Prostate gland (tissue), 2 donors: ENCODE data around the gene MUC2.

Experiments
- POLR2A ChIP-seq: fragments of 450-650 bp; IDR thresholded peaks from one replicate; pipeline ENCODE4 v1.6.1; 2016; ENCODE audit warnings: antibody characterized with exemption, mild to moderate bottlenecking
- POLR2AphosphoS5 ChIP-seq: sonication (generic); formaldehyde crosslinking; IDR thresholded peaks from one replicate; pipeline ENCODE4 v1.6.1; 2017; ENCODE audit warnings: antibody characterized with exemption
- TF ChIP-seq, protein P1 (sequence below), 4 experiments: fragments of 200-600 bp in 2 of 4; fragments of 450-650 bp in 2 of 4; sonication (generic) in 2 of 4; IDR thresholded peaks; 1 replicate in 3 of 4; 2 replicates in 1 of 4; pipeline ENCODE4 v1.5.1; 2016 to 2019; ENCODE audit warnings: antibody characterized with exemption in 4 of 4, mild to moderate bottlenecking in 2 of 4, moderate library complexity in 2 of 4

DNA sequence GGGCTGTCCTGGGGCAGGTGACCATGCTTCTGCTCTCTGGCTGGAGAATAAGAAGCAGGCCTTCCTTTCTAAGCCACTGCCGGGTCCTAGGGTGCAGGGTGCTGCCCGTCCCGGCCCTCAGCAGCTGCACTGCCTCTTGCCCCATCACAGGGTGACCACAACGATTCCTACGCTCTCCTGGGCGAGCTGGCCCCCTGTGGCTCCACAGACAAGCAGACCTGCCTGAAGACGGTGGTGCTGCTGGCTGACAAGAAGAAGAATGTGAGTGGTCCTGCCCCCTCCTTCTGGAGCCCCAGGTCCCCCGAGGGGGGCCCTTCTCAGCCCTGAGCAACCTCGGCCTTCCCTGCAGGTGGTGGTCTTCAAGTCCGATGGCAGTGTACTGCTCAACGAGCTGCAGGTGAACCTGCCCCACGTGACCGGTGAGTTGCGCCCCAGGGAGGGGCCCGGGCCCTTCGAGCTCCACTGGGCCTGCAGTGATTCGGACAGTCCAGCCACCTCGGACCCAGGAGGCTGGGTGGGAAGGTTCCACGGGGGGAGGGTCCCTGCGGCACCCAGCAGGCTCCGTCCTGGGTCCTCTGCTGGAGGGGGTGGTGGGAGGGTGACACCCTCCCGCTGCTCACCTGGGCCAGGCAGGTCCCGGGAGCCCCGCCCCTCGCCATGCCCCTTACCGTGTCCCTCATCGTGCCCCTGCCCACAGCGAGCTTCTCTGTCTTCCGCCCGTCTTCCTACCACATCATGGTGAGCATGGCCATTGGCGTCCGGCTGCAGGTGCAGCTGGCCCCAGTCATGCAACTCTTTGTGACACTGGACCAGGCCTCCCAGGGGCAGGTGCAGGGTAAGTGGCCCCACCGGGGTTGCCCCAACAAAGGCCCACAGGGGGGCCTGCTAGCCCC is 8.3 kb downstream of the MUC2 start:
- TF ChIP-seq, protein P1, sequence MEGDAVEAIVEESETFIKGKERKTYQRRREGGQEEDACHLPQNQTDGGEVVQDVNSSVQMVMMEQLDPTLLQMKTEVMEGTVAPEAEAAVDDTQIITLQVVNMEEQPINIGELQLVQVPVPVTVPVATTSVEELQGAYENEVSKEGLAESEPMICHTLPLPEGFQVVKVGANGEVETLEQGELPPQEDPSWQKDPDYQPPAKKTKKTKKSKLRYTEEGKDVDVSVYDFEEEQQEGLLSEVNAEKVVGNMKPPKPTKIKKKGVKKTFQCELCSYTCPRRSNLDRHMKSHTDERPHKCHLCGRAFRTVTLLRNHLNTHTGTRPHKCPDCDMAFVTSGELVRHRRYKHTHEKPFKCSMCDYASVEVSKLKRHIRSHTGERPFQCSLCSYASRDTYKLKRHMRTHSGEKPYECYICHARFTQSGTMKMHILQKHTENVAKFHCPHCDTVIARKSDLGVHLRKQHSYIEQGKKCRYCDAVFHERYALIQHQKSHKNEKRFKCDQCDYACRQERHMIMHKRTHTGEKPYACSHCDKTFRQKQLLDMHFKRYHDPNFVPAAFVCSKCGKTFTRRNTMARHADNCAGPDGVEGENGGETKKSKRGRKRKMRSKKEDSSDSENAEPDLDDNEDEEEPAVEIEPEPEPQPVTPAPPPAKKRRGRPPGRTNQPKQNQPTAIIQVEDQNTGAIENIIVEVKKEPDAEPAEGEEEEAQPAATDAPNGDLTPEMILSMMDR (IDR thresholded peaks at IDR 0.05): no peak
- TF ChIP-seq POLR2AphosphoS5 (no peak), POLR2A (no peak)
